GM18498 (cell line): ENCODE data around the gene FCN1.

Experiments
- ATAC-seq: cut with Tn5 transposase; IDR thresholded peaks from one replicate; pipeline ENCODE4 v1.9.1; 2021; ENCODE audit warnings: mild to moderate bottlenecking, moderate library complexity; ENCODE audit not compliant: unreplicated experiment

FCN1 gene

DNA sequence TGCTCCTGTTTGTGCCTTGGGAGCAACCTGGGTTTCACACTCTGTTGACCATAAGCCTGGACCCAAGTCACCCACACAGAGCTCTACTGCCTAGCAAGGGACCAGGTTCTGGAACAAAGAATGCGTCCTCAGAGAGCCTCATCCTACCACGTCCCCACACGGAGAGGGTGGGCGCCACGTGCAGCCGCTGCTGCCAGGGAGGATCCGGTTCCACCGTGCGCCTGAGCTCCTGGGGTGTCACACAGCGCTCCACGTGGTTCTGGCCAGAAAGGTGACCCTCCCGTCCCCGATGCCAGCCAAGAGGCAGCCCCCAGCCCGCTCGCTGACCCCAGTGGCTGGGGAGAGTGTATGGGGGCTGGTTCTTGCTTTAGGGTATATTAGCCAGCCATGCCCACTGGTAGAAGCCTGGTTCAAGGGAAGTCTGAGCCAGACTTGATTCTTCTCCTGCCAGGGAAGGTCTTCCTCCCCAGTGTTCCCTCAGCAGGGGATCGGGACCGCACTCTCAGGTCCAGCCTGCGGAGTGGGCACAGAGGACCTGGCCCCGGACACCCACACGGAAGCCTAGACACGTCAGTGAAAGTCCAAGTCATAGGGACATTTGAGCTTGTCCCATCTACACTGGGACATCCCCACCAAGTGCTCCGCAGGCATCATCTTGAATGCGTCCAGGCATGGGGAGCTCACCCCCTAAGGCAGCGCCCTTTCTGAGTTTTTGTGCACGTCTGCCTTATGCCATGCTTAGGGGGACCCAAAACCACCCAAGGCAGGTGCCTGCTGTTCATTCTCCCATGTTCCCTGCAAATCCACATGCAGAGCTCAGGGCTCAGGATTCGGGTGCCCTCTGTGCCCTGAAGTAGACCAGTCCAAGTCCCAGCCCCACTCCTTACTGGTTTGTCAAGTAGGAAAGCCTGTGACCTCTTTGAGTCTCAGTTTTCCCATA lies 2.4 kb downstream of the FCN1 start:
- ATAC-seq, result no peak

DNA sequence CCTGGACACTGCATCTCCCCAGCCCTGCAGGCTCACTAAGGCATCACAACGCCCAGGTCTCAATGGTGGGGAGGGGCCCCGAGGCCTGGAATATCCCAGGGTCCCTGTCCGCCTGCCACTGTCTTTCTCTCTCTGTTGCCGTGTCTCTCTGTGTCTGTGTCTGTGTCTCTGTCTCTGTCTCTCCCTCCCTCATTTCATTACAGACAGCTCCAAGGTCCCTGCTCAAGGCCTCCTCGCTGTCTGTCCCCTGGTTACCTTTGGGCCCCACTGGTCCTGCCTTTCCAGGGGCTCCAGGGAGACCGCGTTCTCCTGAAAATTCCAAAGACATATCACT lies 3.2 kb downstream of the FCN1 start:
- no peak for ATAC-seq

DNA sequence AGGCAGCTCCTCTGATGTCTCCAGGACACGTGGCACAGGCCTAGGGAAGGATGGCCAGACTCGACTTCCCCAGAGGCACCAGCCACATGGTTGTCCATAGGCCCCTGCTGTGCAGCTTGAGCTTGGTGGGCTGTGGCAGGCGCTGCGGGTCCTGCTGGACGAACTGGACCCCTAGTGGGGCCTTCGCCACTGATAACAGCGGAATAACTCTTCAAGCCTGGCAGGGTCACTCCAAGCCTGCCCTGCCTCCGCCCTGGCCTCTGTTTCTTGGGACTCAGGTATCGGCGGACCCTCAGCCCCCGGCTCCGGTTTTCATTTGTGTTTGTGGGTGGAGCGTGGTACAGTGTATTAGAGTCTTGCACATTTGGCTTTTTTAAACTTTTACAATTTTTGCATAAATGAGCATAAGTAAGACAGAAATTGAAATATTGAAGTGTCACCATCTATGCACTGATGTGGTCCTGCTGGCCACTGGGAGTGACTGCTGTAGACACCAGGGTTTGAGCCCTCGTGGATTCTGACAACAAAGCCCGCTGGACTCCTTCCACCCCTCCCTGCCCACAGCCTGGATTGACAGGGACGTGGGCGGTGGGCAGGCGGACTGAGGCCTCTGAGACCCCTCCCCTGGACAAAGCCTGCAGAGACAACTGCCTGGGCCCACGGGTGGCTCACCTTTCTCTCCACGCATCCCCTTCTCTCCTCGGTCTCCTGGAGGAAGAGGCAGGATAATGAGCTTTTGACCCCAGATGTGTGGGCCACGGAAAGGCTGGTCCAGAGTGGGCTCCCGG lies 3.8 kb downstream of the FCN1 start:
- no peak for ATAC-seq

DNA sequence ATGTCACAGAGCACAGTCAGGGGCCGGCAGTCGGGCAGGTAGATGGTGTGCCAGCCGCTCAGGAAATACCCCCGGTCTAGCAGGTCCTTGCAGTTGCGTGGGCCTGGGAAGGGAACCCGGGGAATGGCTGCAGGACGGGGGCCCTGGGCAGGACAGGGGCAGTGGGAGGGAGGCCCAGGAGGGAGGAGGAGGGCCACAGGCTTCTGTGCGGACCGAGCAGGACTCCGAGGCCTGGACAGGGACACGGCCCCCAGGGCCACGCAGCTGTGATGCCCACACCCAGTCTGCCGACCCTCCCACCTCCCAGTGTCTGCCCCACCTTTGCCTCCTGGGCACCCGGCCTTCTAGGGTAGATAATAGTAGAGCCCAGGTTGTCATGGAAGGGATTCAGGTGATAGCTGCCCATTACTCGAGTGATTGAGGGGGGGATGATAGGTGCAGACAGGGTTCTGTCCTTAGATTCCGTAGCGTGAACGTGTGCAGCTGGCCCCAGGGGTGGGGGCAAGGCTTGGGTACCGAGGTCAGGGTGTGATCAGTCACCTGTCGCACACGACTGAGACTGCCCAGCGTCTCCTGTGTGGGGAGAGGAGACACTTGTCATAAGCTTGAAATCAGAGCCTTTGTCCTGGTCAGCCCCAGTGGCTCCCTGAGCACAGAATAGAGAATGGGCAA lies 4.5 kb downstream of the FCN1 start:
- ATAC-seq, result no peak

DNA sequence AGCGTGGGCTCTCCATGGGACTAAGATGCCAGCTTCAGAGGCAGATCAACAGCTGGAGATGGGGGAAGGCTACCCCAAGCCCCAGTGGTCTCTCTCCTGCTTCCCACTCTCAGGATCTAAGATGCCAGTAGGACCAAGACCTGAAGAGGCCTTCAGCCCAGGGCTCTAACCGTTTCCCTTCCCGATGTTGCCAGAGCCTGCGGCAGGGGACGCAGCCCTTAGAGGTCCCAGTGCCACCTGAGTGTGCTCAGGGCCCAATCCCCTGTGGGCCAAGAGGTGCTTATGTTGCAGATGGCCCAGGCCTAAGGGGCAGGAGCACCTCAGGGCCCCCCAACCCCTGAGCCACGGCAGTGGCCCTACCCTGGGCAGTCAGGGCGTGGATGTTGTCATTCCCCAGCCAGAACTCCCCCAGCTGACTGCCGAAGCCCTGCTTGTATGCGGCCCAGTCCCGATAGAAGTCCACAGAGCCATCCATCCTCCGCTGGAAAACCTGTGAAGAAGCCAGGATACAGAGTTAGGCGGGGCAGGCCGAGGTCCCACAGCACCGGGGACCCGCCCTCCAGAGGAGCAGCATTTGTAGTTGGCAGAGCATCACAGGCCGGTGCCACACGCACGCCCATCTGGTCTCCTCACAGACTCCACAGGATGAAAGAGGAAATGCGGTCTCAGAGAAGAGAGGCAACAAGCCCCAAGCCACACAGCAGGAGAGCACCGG lies 5.4 kb downstream of the FCN1 start:
- no peak for ATAC-seq

DNA sequence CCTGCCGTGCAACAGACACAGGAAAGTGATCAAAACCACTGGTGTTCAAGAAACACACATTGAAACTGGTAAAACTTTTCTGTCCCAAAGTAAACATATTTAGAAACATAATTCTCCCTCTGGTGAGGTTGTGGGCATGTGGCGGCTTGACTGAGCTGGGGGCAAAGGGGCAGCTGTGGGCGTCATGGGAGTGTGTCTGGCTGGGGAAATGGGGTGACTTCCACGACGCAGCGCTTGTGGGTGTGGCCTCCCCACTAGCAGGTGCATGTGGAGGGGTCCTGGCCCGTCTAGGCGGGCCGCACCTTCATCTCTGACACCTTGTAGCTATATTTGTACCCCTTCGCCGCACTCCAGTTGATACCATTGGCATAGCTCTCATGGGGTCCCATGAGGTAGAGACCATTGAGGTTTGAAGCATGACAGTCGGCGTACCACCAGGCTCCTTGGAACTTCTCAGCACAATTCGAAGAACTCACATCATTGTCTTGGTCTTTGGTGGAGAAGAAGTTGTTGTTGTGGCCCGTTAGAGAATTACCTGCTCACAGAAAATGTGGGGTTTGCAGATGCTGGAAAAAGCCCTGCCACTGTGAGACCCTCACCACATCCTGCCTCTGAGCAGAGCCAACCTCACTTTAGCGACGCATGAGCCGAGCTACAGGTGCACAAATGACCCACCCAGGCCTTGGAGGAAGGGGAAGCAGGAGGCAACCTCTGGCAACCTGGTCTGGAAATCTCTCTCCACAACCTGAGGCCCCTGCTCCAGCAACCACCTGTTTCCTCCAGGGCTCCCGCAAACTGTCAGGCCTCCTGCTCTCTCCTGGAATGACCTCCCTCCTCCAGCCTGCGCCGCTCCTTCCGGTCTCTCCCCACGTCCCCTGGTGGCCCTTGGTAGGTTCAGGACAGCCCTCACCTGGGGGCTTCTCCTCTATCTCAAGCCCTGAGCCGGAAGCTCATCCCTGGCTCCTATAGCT lies 7.9 kb downstream of the FCN1 start:
- no peak for ATAC-seq

DNA sequence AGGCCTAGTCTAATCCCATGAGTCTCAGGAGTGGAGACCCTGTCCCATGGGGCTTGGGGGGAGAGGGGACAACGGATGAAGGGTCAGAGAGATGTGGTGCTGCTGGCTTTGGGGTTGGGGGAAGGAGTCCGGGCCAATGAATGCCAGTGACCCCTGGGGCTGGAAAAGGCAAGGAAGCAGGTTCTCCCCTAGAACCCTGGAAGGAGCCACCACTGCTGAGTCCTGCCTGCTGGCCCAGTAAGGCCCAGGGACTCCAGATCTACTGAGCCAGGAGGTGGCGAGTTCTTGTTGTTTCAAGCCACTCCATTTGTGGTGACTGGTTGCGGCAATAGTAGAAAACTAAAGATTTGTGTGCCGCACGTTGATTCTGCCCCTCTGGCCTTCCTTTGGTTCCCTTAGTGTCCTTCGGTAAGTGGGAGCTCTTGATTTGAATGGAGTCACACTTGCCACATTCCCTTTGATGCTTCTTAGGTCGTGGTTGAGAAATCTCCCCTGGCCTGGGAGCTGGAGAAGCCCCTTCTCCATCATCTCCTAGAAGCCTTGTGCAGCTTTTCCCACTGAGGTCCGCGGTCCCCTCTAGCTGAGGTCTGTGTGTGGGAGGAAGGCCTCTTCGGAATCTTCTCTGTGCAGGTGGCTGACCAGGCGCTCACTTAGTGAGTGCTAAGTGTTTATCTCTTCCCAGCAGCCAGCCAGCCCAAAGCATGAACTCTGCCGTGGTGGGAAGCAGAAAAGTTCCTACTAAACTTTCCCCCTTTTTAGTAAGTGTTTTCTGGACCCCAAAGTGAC lies 9.0 kb downstream of the FCN1 start:
- no peak for ATAC-seq

DNA sequence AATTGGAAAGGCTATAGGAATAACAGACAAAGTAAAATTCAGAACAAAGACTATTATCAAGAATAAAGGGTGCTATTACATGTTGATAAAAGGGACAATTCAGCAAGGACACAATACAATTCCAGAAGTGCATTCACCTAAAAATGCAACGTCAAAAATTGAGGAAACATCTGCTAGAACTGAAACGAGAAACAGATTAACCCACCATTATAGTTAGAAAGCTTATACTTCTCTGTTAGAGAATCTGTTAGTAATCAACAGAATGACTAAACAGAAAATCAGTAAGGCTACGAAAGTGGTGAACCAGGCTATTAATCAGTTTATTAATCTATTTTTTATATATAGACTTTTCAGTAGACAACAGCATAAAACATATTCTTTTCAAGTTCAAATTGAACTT lies 14.8 kb downstream of the FCN1 start:
- no peak for ATAC-seq

DNA sequence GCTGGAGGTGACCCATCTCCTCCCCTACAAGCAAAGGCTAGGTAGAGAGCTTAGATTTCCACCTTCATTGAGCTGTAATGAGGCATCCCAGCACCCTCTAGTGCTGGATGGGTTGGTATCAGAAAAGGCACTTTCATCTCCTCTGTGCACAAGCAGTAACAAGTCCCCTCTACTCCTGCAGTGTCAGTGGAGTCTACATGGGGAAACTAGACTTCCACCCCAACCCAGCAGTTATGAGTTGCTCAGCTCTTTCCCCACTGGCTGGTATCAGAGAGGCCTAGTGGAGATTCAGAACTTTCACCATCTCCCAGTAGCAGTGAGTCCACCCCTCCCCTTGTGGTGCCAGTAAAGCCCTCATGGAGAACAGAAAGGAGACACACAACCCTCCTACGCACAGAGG lies 17.9 kb downstream of the FCN1 start:
- no peak for ATAC-seq

DNA sequence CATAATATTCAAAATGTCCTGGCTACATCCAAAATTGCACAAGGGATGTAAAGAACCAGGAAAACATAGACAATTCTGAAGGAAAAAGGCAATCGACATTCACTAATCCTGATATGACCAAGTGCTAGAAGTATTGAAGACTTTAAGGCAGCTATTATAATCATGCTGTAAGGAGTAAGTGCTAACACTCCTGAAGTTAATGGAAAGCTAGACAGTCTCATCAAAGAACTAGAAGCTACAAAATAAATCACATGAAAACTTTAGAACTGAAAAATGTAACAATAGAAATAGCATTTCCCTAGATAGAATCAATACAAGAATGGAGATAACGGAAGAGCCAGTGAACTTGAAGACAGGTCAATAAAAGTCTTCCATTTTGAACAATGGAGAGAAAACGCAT lies 18.5 kb downstream of the FCN1 start:
- ATAC-seq, result no peak

DNA sequence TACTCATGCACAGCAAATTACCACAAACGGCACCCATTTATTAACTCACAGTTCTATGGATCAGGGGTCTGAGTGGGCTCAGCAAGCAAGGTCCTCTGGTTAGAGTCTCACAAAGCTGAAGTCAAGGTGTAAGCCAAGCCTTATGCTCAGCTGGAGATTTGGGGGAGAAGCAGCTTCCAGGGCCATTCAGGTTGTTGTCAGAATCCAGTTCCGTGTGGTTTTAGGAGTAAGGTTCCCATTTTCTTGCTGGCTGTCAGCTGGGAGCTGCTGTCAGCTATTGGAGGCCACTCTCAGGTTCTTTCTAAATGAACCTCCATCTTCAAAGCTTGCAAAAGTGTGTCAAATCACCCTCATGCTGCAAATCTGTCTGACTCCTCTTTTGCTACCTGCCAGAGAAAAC lies 19.4 kb downstream of the FCN1 start:
- ATAC-seq, result no peak

DNA sequence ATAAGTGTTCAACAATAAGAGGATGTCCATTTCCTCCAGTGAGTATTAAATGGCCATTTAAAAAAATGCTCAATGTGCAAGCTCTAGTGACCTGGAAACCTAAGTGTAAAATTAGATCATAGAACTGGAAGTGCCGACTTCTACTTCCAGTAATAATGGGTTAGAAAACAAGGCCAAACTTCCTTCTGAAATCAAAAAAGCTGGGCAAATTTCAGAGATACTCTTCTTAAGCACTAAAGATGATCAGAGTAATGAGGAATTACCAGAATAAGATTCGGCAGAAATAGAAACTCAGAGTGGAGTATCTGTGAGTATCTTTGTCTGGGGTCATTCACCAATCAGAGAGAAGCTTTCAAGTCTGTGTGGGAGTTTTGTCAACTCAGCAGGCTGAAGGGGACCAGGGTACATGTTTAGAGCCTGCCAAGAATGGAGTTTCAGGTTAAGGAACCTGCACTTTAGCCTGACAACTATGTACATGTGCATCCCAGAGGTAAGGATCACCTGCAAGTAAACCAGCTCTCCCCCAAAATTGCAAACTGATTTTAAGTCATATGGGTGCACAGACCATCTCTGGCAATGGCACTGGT lies 20.0 kb downstream of the FCN1 start:
- no peak for ATAC-seq

DNA sequence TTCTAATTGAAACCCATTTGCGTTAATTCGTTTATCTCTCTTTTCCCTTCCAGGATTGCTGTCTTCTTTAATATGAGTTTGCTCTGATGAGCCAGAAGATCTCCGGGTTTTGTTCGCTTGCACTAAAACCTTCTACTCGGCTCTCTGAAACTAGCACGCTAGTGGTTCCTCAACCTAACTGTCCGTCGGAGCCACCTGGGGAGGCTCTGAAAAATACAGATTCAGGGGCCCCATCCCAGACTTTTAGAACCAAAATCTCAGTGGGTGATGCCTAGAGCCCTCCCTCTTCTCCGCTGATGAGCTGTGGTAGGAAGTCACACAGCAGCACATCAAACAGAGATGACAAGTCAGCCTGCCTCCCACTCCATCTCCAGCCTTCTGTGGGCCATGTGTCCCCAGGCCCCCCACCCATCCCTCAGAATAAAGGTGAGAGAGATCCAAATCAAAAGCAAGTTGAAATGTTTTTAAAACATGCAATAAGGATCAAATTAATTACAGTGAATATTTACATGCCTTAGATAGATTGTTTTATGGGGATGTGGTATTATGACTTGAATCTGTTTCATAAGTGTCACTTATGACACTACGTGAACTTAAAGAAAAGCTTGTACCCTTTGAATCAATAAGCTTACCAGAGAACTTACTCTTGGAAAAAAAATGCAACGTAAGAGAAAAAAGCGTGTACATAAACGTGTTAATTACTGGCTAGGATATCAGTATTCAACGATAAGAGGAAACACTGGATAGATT lies 20.7 kb downstream of the FCN1 start:
- ATAC-seq, result no peak

DNA sequence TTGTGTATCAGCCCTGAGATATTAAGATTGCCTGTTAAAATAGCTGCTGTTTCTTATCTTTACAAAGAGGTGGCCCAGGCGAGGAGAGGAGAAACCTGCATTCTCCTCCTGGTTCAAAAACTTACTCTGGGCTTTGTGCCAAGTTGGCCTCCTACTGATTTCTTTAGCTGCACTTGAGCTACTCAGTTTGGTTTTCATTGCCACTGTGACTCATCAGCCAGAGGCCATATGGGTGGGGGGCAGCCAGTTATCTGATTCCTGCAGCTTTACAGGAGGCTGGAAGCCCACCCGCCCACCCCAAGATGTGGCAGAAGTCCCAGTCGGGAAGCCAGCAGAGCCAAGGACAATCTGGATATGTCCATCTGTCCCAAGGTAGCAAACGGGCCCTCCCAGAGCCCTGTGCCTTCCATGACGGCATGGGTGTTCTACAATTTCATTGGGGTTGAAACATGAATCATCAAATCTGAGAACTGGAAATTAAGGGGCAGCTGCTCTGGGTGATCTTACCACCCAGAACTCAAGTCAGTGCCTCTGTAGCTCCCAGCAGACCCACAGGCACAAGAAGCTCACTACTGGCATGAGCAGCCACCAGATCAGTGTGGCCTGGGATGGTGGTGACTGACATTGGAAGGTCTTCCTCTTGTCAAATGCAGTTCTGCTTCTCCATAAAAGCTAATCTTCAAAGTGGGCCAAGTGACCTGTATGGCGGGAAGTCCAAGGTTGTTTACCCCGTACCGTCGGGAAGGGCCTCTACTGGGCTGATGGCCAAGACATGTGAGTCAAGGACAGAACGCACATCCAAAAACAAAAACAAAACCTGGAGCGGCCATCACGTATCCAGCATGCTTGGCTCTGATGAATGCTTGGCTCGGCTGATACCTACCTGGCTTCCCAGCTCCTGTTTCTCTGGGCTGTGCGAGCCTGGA lies 21.5 kb downstream of the FCN1 start:
- ATAC-seq, result no peak

DNA sequence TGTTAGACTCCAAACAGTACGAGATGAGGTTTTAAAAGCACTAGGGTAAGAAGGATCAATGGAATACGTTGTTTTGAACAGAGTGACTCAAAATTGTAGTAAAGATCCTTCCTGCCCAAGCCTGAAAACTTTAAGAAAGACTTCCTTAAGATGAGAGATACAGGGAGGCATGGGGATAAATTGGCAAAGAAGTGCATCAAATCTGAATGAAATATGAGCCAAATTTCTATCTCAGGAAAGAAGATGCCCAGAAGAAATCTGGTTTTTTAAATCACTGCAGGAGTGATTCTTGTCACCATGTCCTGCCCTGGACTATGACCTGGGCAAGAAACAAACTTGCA lies 22.2 kb downstream of the FCN1 start:
- no peak for ATAC-seq

DNA sequence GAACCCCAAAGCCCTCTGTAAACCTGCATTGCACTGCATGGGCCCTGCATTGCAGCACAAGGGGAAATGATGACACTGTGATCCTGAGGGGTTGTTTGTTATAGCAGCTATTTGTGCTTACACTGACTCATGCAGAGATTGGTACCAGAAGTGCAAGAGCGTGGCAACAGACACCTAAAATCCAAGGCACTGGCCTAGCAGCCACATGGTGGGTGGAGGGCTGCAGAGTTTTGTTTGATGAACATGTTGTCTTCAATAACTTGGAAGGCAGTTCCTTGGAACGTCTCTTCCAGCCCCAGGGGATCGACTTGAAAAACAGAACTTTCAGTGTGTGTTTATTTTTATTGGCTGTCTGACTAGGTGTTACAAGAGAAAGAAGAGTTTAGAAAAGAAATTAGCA lies 22.6 kb downstream of the FCN1 start:
- no peak for ATAC-seq
